Pancreas (tissue), 10 donors: Measurements from ENCODE around the gene GLT8D2. TPM values are rescaled to one million over a fixed set of nuclear protein-coding genes. Genes with fewer than 3 reads are reported as not detected.
"Not testable (repeated sequence)": the region's sequence is repeated elsewhere in the genome, so short reads cannot be mapped to it uniquely, and the experiment has no call there.

ENCODE experiments used
- ATAC-seq, 4 donors: fragments of 200-7000 bp; cut with Tn5 transposase; one replicate each; pipeline versions ENCODE4 v1.8.0 to v1.9.1; 2020; ENCODE audit warnings: mild to moderate bottlenecking in 4 of 4, moderate library complexity in 4 of 4
- DNase-seq, 6 donors: peaks; one replicate each; pipeline ENCODE4 v3.0.0-alpha.2; 2020
- FAIRE-seq: peaks from 2 replicates; lab custom pipeline; 2012; peaks lifted over from hg19 to GRCh38; lab: Jason Lieb, UNC
- H3K27ac ChIP-seq, 4 donors: fragments of 200-600 bp; sonication (generic); 1 replicate in 3 of 4; 2 replicates in 1 of 4; pipeline versions ENCODE4 v1.5.0 to v1.8.0; 2020
- H3K27me3 ChIP-seq, 4 donors: fragments of 200-600 bp; one replicate each; pipeline ENCODE4 v1.8.0; 2021
- H3K36me3 ChIP-seq, 3 donors: fragments of 200-600 bp; sonication (generic) in 1 of 3; one replicate each; pipeline versions ENCODE4 v1.5.0 to v1.8.0; 2020 to 2021
- H3K4me1 ChIP-seq, 3 donors: fragments of 200-600 bp; one replicate each; pipeline ENCODE4 v1.8.0; 2021
- H3K4me3 ChIP-seq, 4 donors: fragments of 200-600 bp; sonication (generic) in 2 of 4; one replicate each; pipeline versions ENCODE4 v1.5.0 to v1.8.0; 2020 to 2021
- H3K9me3 ChIP-seq, 4 donors: fragments of 200-600 bp; one replicate each; pipeline ENCODE4 v1.8.0; 2021
- CTCF ChIP-seq, 4 donors: fragments of 200-600 bp; sonication (generic) in 3 of 4; IDR thresholded peaks; one replicate each; pipeline versions ENCODE4 v1.5.0 to v1.8.0; 2021; ENCODE audit warnings: antibody characterized with exemption in 4 of 4
- WGBS, 2 donors: extraction: QIAGEN DNeasy Blood & Tissue Kit; methylation state at CpG; one replicate each; pipeline ENCODE4 v1.1.7; 2013; 5-methylcytosine and 5-hydroxymethylcytosine counted together
- intact Hi-C, 3 donors: fragments of 100-400 bp; cut with DNase I; formaldehyde crosslinking; loops; one replicate each; pipeline versions ENCODE4 v1.11.1 to v1.14.2; 2022
- polyA plus RNA-seq, 2 donors: library from polyadenylated mRNA; stranded (reverse); fragments of 200-250 nt; gene quantifications; one replicate each; pipeline ENCODE4 v1.2.3, GENCODE V29; 2013
- total RNA-seq, 6 donors: library from RNA; stranded (reverse); fragmentation: NEBNext Ultra II Directional in 4 of 6; extraction: Animal tissue kit (Norgen Biotek cat#: 25700) in 4 of 6; gene quantifications; one replicate each; pipeline versions ENCODE4 v1.2.1 to v1.2.4, GENCODE V29; 2021 to 2023
- donor health status: healthy with polysubstance abuse.
- donor health status: DM: no; HTN: no; CAD: no; lungs with moderate emphysema.
- donor health status: DM: no; HTN: no; CAD: no.
- donor health status: control.
- donor health status: control.
- donor health status: Bipolar disorder and iron deficiency.
- donor health status: DM: yes; HTN: yes; CAD: no.
- donor health status: DM: no; HTN: no; CAD: no.
- donor health status: DM: no; HTN: no; CAD: no.
- donor health status: DM: yes; HTN: yes; CAD: no.

The GLT8D2 gene
- total and polyA plus RNA-seq, 8 donors = 0.32 to 5.3 (median 2.3) TPM

DNA sequence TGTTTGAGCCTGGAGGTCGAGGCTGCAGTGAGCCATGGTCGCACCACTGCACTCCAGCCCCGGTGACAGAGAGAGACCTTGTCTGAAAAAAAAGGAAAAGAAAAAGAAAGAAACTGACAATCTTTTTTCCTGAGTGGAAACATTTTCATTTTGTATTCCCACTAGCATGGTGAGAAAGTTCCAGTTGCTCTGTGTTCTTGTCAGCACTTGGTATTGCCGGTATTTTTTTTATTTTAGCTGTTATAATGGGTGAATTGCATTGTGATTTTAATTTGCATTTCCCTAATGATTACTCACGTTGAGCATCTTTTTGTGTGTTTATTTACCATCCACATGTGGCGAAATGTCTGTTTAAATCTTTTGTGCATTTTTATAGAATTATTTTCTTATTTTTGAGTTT lies 25.6 kb downstream of the GLT8D2 start:
- H3K27me3 ChIP-seq = no peaks in the 10 kb centered on the region
- no peak for ATAC-seq
- H3K4me3 ChIP-seq = no peak overlapping the region
- WGBS, 2 donors = 86 to 92% methylated on average over 6 of the region's 6 CpGs
- intact Hi-C loops = no loop called here
- no peaks in the 10 kb centered on the region for H3K4me1 ChIP-seq
- H3K9me3 ChIP-seq = no peaks in the 10 kb centered on the region
- no peak for DNase-seq
- TF ChIP-seq CTCF (IDR thresholded peaks at IDR 0.05) = no peak
- FAIRE-seq = no peak
- no peaks in the 10 kb centered on the region for H3K36me3 ChIP-seq
- H3K27ac ChIP-seq = no peak overlapping the region

GRCh38 chr12:104023710-104024109 lies 26.3 kb downstream of the GLT8D2 start:
- ATAC-seq (no peak), DNase-seq (no peak), FAIRE-seq (no peak)
- H3K27ac ChIP-seq = no peak overlapping the region
- intact Hi-C loops = no loop called here
- H3K27me3 ChIP-seq = no peaks in the 10 kb centered on the region
- no peaks in the 10 kb centered on the region for H3K4me1 ChIP-seq
- H3K36me3 ChIP-seq = no peaks in the 10 kb centered on the region
- no peak overlapping the region for H3K4me3 ChIP-seq
- no peaks in the 10 kb centered on the region for H3K9me3 ChIP-seq
- WGBS, 2 donors = 52 to 74% methylated on average over 2 of the region's 2 CpGs
- no peak for TF ChIP-seq CTCF (IDR thresholded peaks at IDR 0.05)

- TF ChIP-seq CTCF (IDR thresholded peaks at IDR 0.05) = no peak
- DNase-seq = no peak
- H3K9me3 ChIP-seq = no peaks in the 10 kb centered on the region
- no peaks in the 10 kb centered on the region for H3K36me3 ChIP-seq
- no peaks in the 10 kb centered on the region for H3K27me3 ChIP-seq
- H3K27ac ChIP-seq = no peak overlapping the region
- intact Hi-C loops = no loop called here
- ATAC-seq = no peak
- FAIRE-seq = no peak
- no peak overlapping the region for H3K4me3 ChIP-seq
- H3K4me1 ChIP-seq = no peaks in the 10 kb centered on the region
- 67 to 73% methylated on average over 3 of the region's 3 CpGs for WGBS, 2 donors
These were observed 27.2 kb downstream of the GLT8D2 start for GRCh38 chr12:104022786-104023185.

DNA sequence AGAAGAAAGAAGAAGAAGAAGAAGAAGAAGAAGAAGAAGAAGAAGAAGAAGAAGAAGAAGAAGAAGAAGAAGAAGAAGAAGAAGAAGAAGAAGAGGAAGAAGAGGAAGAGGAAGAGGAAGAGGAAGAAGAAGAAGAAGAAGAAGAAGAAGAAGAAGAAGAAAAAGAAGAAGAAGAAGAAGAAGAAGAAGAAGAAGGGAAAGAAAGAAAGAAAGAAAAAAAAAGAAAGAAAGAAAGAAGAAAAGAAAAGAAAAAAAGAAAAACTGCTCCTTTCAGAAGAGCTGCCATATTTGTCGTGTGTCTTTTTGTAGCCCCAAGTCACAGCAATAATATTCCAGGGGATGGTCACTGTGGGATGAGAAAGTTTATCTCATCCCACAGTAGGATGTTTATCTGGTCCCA lies 28.1 kb downstream of the GLT8D2 start:
- H3K36me3 ChIP-seq, ATAC-seq, DNase-seq, H3K27ac ChIP-seq, H3K4me1 ChIP-seq, H3K27me3 ChIP-seq, intact Hi-C loops, H3K9me3 ChIP-seq, FAIRE-seq, H3K4me3 ChIP-seq: not testable (repeated sequence)
- WGBS, 2 donors = 71 to 78% methylated on average over 1 of the region's 1 CpG

DNA sequence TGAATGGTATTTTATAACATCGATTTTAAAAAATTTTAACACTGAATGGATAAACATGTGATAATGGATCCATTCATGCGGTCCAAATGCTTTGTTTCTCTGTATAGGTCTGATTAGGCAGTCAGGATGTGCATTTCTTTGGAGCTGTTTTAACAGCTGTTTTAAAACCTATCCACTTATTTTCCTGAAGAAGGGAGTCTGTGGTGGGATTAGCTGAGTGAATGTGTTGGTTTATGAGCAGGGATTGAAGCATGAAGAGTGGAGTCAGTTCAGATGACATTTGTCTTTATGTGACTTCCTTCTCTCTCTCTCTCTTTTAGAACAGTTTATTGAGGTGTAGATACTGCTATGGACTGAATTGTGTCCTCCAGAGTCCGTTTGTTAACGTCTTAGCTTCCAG lies 37.7 kb downstream of the GLT8D2 start:
- intact Hi-C loops = no loop called here
- Histone ChIP-seq H3K9me3 (no peaks in the 10 kb centered on the region), H3K27me3 (no peaks in the 10 kb centered on the region), H3K36me3 (no peaks in the 10 kb centered on the region), H3K27ac (no peak overlapping the region), H3K4me1 (no peaks in the 10 kb centered on the region), H3K4me3 (no peak overlapping the region)
- TF ChIP-seq CTCF (IDR thresholded peaks at IDR 0.05) = no peak
- ATAC-seq (no peak), DNase-seq (no peak), FAIRE-seq (no peak)
- 71 to 75% methylated on average over 4 of the region's 4 CpGs for WGBS, 2 donors

- Histone ChIP-seq H3K9me3 (no peaks in the 10 kb centered on the region), H3K4me1 (no peaks in the 10 kb centered on the region), H3K4me3 (no peak overlapping the region), H3K27ac (no peak overlapping the region), H3K27me3 (no peaks in the 10 kb centered on the region), H3K36me3 (no peaks in the 10 kb centered on the region)
- WGBS, 2 donors = 77 to 79% methylated on average over 6 of the region's 6 CpGs
- intact Hi-C loops = no loop called here
- ATAC-seq (no peak), FAIRE-seq (no peak), DNase-seq (no peak)
- no peak for TF ChIP-seq CTCF (IDR thresholded peaks at IDR 0.05)
These were observed 38.7 kb downstream of the GLT8D2 start for GRCh38 chr12:104011253-104011652.
